ENCODE measurements around the gene SHLD2. TPM values are rescaled to one million over a fixed set of nuclear protein-coding genes. Genes with fewer than 3 reads are reported as not detected.
"Not testable (repeated sequence)": the region's sequence is repeated elsewhere in the genome, so short reads cannot be mapped to it uniquely, and the experiment has no call there.

SHLD2 gene
- total and polyA plus RNA-seq, 10 of the 15 experiments (the other 5 are each of a cell fraction or from before 2014, with no cell fraction given), result 24.5 to 45.3 (median 30.1) TPM

DNA sequence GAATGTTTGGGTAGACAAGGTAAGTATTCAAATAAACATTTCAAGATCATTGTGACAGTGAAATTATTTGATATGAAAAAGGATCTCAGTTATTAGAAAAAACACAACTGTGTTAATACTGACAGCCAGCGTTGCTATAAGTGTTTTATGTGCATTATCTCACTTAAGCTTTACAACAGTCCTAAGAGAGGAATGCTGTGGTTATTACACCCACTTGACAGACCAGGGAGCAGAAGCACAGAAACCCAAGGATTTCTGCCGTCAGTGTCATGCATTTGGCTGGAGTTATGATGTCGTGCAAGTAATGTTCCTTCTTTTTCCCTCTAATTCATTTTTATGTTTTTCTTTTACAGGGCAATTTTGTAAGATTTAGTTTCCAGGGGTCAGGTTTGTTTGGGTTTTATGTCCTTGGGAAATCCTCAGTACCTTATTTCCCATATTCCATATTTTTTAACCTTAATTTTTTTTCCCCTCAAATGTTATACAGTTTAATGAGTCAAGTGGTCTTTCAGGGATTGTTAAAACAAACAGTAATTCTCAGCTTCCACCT, 32.7 kb downstream of the SHLD2 start:
- H3K9ac ChIP-seq (ENCODE audit: control insufficient read depth, insufficient read depth, low read length); H3K4me1 ChIP-seq (ENCODE audit: control insufficient read depth, insufficient read depth, low read length); RAD21 ChIA-PET (ENCODE audit: unreplicated experiment); intact Hi-C loops (cut with micrococcal nuclease; ENCODE audit: unreplicated experiment); POLR2A ChIA-PET; H3K27ac ChIP-seq (ENCODE audit: control insufficient read depth, insufficient read depth); H2AFZ ChIP-seq (ENCODE audit: control insufficient read depth, low read depth, low read length); DNase-seq (ENCODE audit: low read depth, low spot score); H4K20me1 ChIP-seq (ENCODE audit: control insufficient read depth, insufficient read depth); ATAC-seq; CTCF ChIA-PET; H3K79me2 ChIP-seq (ENCODE audit: control insufficient read depth, insufficient read depth, low read length); BruUV-seq (replicated peaks); H3K9me3 ChIP-seq (replicated peaks; ENCODE audit: control insufficient read depth, insufficient read depth, low read length); H3K4me3 ChIP-seq; H3K27me3 ChIP-seq (replicated peaks in 1 of 2; ENCODE audit: control insufficient read depth in 2 of 2, insufficient read depth in 2 of 2, low read length in 1 of 2); H3K36me3 ChIP-seq (ENCODE audit: control insufficient read depth in 2 of 2, insufficient read depth in 2 of 2, low read length in 1 of 2); H3K4me2 ChIP-seq (ENCODE audit: control insufficient read depth, insufficient read depth); in situ Hi-C loops (cut with MboI); SMC1A ChIA-PET (ENCODE audit: uncharacterized antibody, unreplicated experiment): not testable (repeated sequence)
- WGBS (ENCODE audit: insufficient coverage, insufficient replicate concordance, low lambda C conversion rate, missing lambda C conversion rate), result 95% methylated on average over 2 of the region's 3 CpGs
- peak; percentile 35 for FAIRE-seq

DNA sequence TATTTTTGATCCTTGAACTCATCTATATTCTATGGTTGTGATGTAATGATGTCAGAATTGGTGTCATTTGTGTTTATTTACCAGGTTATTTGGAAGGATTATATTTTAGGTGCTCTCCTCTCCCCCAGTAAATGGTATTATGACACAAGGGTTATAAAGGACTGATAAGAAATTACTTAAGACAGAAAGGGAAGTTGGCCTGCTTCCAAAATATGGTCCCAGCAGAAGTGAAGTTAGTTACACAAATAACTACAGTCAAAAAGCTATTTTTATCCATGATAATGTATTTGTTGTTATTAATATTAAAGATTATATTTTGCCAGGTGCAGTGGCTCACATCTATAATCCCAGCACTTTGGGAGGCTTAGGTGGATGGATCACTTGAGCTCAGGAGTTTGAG, 37.2 kb downstream of the SHLD2 start:
- H4K20me1 ChIP-seq (ENCODE audit: control insufficient read depth, insufficient read depth); H3K4me2 ChIP-seq (ENCODE audit: control insufficient read depth, insufficient read depth); H3K27me3 ChIP-seq (replicated peaks in 1 of 2; ENCODE audit: control insufficient read depth in 2 of 2, insufficient read depth in 2 of 2, low read length in 1 of 2); BruUV-seq (replicated peaks); DNase-seq (ENCODE audit: low read depth, low spot score); H3K79me2 ChIP-seq (ENCODE audit: control insufficient read depth, insufficient read depth, low read length); H3K9ac ChIP-seq (ENCODE audit: control insufficient read depth, insufficient read depth, low read length); H2AFZ ChIP-seq (ENCODE audit: control insufficient read depth, low read depth, low read length); H3K9me3 ChIP-seq (replicated peaks; ENCODE audit: control insufficient read depth, insufficient read depth, low read length); RAD21 ChIA-PET (ENCODE audit: unreplicated experiment); CTCF ChIA-PET; H3K4me1 ChIP-seq (ENCODE audit: control insufficient read depth, insufficient read depth, low read length); H3K4me3 ChIP-seq; in situ Hi-C loops (cut with MboI); ATAC-seq; H3K36me3 ChIP-seq (ENCODE audit: control insufficient read depth in 2 of 2, insufficient read depth in 2 of 2, low read length in 1 of 2); H3K27ac ChIP-seq (ENCODE audit: control insufficient read depth, insufficient read depth); intact Hi-C loops (cut with micrococcal nuclease; ENCODE audit: unreplicated experiment); FAIRE-seq: not testable (repeated sequence)
- ChIA-PET SMC1A (ENCODE audit: uncharacterized antibody, unreplicated experiment) (interaction anchor here (0.6 kb wide), 1 partner anchor 884 kb away, joined by 3 read pairs; no protein-coding TSS in a partner anchor), POLR2A (interaction anchor here (0.6 kb wide), 1 partner anchor 21 kb away, joined by 4 read pairs; no protein-coding TSS in a partner anchor)

DNA sequence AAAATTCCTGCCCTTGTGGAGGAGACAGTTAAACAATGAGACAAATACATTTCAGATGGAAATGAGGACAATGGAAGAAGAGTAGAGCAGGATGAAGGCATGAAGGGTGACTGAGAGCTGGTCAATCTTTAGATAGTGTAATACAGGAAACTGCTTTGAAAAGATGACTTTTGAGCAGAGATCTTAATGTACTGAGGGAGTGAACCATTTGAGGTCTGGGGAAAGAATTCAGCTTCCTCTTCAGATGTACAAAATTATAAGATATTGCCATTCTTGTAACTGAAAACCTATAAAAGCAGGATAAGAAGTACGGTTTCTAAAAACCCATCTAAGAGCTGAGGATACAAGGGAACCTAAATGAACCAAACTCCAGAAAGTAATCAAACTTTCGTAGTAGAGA, 38.9 kb downstream of the SHLD2 start:
- ATAC-seq; in situ Hi-C loops (cut with MboI); CTCF ChIA-PET; H2AFZ ChIP-seq (ENCODE audit: control insufficient read depth, low read depth, low read length); BruUV-seq (replicated peaks); RAD21 ChIA-PET (ENCODE audit: unreplicated experiment); H3K4me1 ChIP-seq (ENCODE audit: control insufficient read depth, insufficient read depth, low read length); H3K9me3 ChIP-seq (replicated peaks; ENCODE audit: control insufficient read depth, insufficient read depth, low read length); intact Hi-C loops (cut with micrococcal nuclease; ENCODE audit: unreplicated experiment); DNase-seq (ENCODE audit: low read depth, low spot score); FAIRE-seq; H3K36me3 ChIP-seq (ENCODE audit: control insufficient read depth in 2 of 2, insufficient read depth in 2 of 2, low read length in 1 of 2); H3K9ac ChIP-seq (ENCODE audit: control insufficient read depth, insufficient read depth, low read length); H3K27me3 ChIP-seq (replicated peaks in 1 of 2; ENCODE audit: control insufficient read depth in 2 of 2, insufficient read depth in 2 of 2, low read length in 1 of 2); POLR2A ChIA-PET; H3K4me2 ChIP-seq (ENCODE audit: control insufficient read depth, insufficient read depth); H4K20me1 ChIP-seq (ENCODE audit: control insufficient read depth, insufficient read depth); H3K79me2 ChIP-seq (ENCODE audit: control insufficient read depth, insufficient read depth, low read length); H3K27ac ChIP-seq (ENCODE audit: control insufficient read depth, insufficient read depth); H3K4me3 ChIP-seq; SMC1A ChIA-PET (ENCODE audit: uncharacterized antibody, unreplicated experiment): not testable (repeated sequence)
- WGBS (ENCODE audit: insufficient coverage, insufficient replicate concordance, low lambda C conversion rate, missing lambda C conversion rate), result 96% methylated on average over 2 of the region's 2 CpGs

GRCh38 chr10:87134440-87134839, 39.4 kb downstream of the SHLD2 start:
- H2AFZ ChIP-seq (ENCODE audit: control insufficient read depth, low read depth, low read length); H3K27ac ChIP-seq (ENCODE audit: control insufficient read depth, insufficient read depth); H3K9me3 ChIP-seq (replicated peaks; ENCODE audit: control insufficient read depth, insufficient read depth, low read length); FAIRE-seq; CTCF ChIA-PET; POLR2A ChIA-PET; H3K4me2 ChIP-seq (ENCODE audit: control insufficient read depth, insufficient read depth); BruUV-seq (replicated peaks); ATAC-seq; intact Hi-C loops (cut with micrococcal nuclease; ENCODE audit: unreplicated experiment); DNase-seq (ENCODE audit: low read depth, low spot score); H4K20me1 ChIP-seq (ENCODE audit: control insufficient read depth, insufficient read depth); in situ Hi-C loops (cut with MboI); H3K27me3 ChIP-seq (replicated peaks in 1 of 2; ENCODE audit: control insufficient read depth in 2 of 2, insufficient read depth in 2 of 2, low read length in 1 of 2); RAD21 ChIA-PET (ENCODE audit: unreplicated experiment); H3K4me1 ChIP-seq (ENCODE audit: control insufficient read depth, insufficient read depth, low read length); H3K36me3 ChIP-seq (ENCODE audit: control insufficient read depth in 2 of 2, insufficient read depth in 2 of 2, low read length in 1 of 2); H3K79me2 ChIP-seq (ENCODE audit: control insufficient read depth, insufficient read depth, low read length); SMC1A ChIA-PET (ENCODE audit: uncharacterized antibody, unreplicated experiment); H3K4me3 ChIP-seq; H3K9ac ChIP-seq (ENCODE audit: control insufficient read depth, insufficient read depth, low read length): not testable (repeated sequence)
- WGBS (ENCODE audit: insufficient coverage, insufficient replicate concordance, low lambda C conversion rate, missing lambda C conversion rate), result 100% methylated on average over 1 of the region's 2 CpGs

Measured in GM12878 (cell line).